HepG2 (cell line): ENCODE measurements around the gene HSPA1A. TPM values are rescaled to one million over a fixed set of nuclear protein-coding genes. Genes with fewer than 3 reads are reported as not detected.

ENCODE experiments used
- ATAC-seq: fragments of 200-7000 bp; cut with Tn5 transposase; 3 replicates; pipeline ENCODE4 v1.9.1; 2020; ENCODE audit warnings: mild to moderate bottlenecking, moderate library complexity
- Bru-seq: library from RNA; stranded (reverse); fragments of 400-500 nt; gene quantifications from one replicate; lab custom pipeline; 2021; lab: Mats Ljungman, UMichigan
- BruChase-seq, 2 experiments: library from RNA; stranded (reverse); fragments of 400-500 nt; gene quantifications; one replicate each; lab custom pipeline; 2021; lab: Mats Ljungman, UMichigan
- BruUV-seq: library from RNA; stranded (reverse); fragments of 400-500 nt; replicated peaks from 2 replicates; lab custom pipeline; 2021; lab: Mats Ljungman, UMichigan
- CTCF ChIA-PET: fragments of 300-600 bp; formaldehyde crosslinking; extraction: SDS; loops from one replicate; lab custom pipeline; 2021; ENCODE audit warnings: low total read pairs, inconsistent platforms, low intra/inter-chr PET ratio; lab: Yijun Ruan, JAX
- POLR2A ChIA-PET: fragments of 350-600 bp; sonication (Branson Sonifier 250); formaldehyde crosslinking; loops from one replicate; lab custom pipeline; 2020; ENCODE audit warnings: antibody characterized with exemption, inconsistent platforms; lab: Yijun Ruan, JAX
- DNase-seq: peaks from one replicate; pipeline ENCODE4 v3.0.0-alpha.2; 2015; ENCODE audit warnings: low spot score
- FAIRE-seq: peaks from 3 replicates; lab custom pipeline; 2011; peaks lifted over from hg19 to GRCh38; lab: Jason Lieb, UNC
- H2AFZ ChIP-seq: one replicate; pipeline ENCODE4 v1.6.1; 2011; ENCODE audit warnings: low read length, inconsistent platforms
- H3K27ac ChIP-seq: fragments of 300-600 bp; 3 replicates; pipeline ENCODE4 v1.8.0; 2011; ENCODE audit warnings: mixed run types, mild to moderate bottlenecking, mixed read lengths, low read length, inconsistent platforms; ENCODE audit not compliant: insufficient read depth; ENCODE audit errors: extremely low read length
- H3K27me3 ChIP-seq, 2 experiments: fragments of 200-600 bp in 1 of 2; 2 replicates in 1 of 2; 3 replicates in 1 of 2; pipeline versions ENCODE4 v1.6.0 to v1.8.0; 2011; ENCODE audit warnings: low read length in 2 of 2, mild to moderate bottlenecking in 2 of 2, moderate library complexity in 2 of 2, inconsistent platforms in 1 of 2; ENCODE audit not compliant: insufficient read depth in 2 of 2, control insufficient read depth in 1 of 2
- H3K36me3 ChIP-seq, 2 experiments: fragments of 200-600 bp in 1 of 2; replicated peaks in 1 of 2; 2 replicates in 1 of 2; 3 replicates in 1 of 2; pipeline versions ENCODE4 v1.5.1 to v1.8.0; 2011; ENCODE audit warnings: low read length in 2 of 2, inconsistent platforms in 1 of 2; ENCODE audit not compliant: insufficient read depth in 2 of 2, control insufficient read depth in 1 of 2
- H3K4me1 ChIP-seq: 2 replicates; pipeline ENCODE4 v1.5.1; 2012; ENCODE audit warnings: low read length, inconsistent platforms; ENCODE audit not compliant: insufficient read depth
- H3K4me2 ChIP-seq: 2 replicates; pipeline ENCODE4 v1.6.0; 2011; ENCODE audit warnings: low read depth, low read length, inconsistent platforms
- H3K4me3 ChIP-seq, 3 experiments: fragments of 200-600 bp in 1 of 3; sonication (generic), shearing (Covaris generic) in 1 of 3; replicated peaks in 1 of 3; 2 replicates each; pipeline ENCODE4 v1.5.1; 2011 to 2016; ENCODE audit warnings: low read length in 3 of 3, inconsistent platforms in 2 of 3, low read depth in 2 of 3, mild to moderate bottlenecking in 2 of 3, control low read depth in 1 of 3, mixed read lengths in 1 of 3; ENCODE audit not compliant: insufficient read depth in 1 of 3
- H3K79me2 ChIP-seq: one replicate; pipeline ENCODE4 v1.6.1; 2011; ENCODE audit warnings: low read length, inconsistent platforms; ENCODE audit not compliant: insufficient read depth
- H3K9ac ChIP-seq: 2 replicates; pipeline ENCODE4 v1.6.0; 2011; ENCODE audit warnings: mild to moderate bottlenecking, low read depth, low read length, inconsistent platforms; ENCODE audit not compliant: insufficient read depth
- H3K9me3 ChIP-seq: 2 replicates; pipeline ENCODE4 v1.5.1; 2012; ENCODE audit warnings: mild to moderate bottlenecking, low read length
- H4K20me1 ChIP-seq: 2 replicates; pipeline ENCODE4 v1.6.0; 2011; ENCODE audit warnings: inconsistent platforms, mild to moderate bottlenecking, low read length, moderate library complexity; ENCODE audit not compliant: insufficient read depth
- HDAC6 ChIP-seq: fragments of 200-600 bp; sonication (generic); IDR thresholded peaks from 2 replicates; pipeline ENCODE4 v1.7.0; 2017; ENCODE audit warnings: mild to moderate bottlenecking, antibody characterized with exemption, low read length, low read depth
- SAP130 ChIP-seq: IDR thresholded peaks from 2 replicates; pipeline ENCODE4 v1.6.1; 2016; ENCODE audit warnings: low read depth
- SMAD3 ChIP-seq: sonication (generic); formaldehyde crosslinking; IDR thresholded peaks from 2 replicates; pipeline ENCODE4 v1.4.0; 2020; ENCODE audit warnings: missing genetic modification reagents
- SOX5 ChIP-seq: IDR thresholded peaks from 2 replicates; pipeline ENCODE4 v1.6.1; 2016; ENCODE audit warnings: borderline replicate concordance
- WIZ ChIP-seq: sonication (generic); formaldehyde crosslinking; IDR thresholded peaks from 2 replicates; pipeline ENCODE4 v1.5.1; 2020; ENCODE audit warnings: mild to moderate bottlenecking, missing genetic modification reagents
- ZFP36L1 ChIP-seq: sonication (generic); formaldehyde crosslinking; IDR thresholded peaks from 2 replicates; pipeline ENCODE4 v1.8.0; 2022; ENCODE audit warnings: mild to moderate bottlenecking, missing genetic modification reagents, moderate library complexity
- ZNF256 ChIP-seq: sonication (generic); formaldehyde crosslinking; conservative IDR thresholded peaks from 2 replicates; pipeline ENCODE4 v1.4.0; 2020; ENCODE audit warnings: missing genetic modification reagents
- ZNF33B ChIP-seq: sonication (generic); formaldehyde crosslinking; IDR thresholded peaks from 2 replicates; pipeline ENCODE4 v1.5.1; 2020; ENCODE audit warnings: mild to moderate bottlenecking, missing genetic modification reagents
- ZNF564 ChIP-seq: sonication (generic); formaldehyde crosslinking; IDR thresholded peaks from 2 replicates; pipeline ENCODE4 v1.8.1; 2023; ENCODE audit warnings: mild to moderate bottlenecking, missing genetic modification reagents
- ZNF567 ChIP-seq: sonication (generic); formaldehyde crosslinking; IDR thresholded peaks from 2 replicates; pipeline ENCODE4 v1.8.1; 2023; ENCODE audit warnings: mild to moderate bottlenecking, missing genetic modification reagents, borderline replicate concordance
- ZSCAN25 ChIP-seq: sonication (generic); formaldehyde crosslinking; IDR thresholded peaks from 2 replicates; pipeline ENCODE4 v1.8.0; 2022; ENCODE audit warnings: mild to moderate bottlenecking, missing genetic modification reagents
- WGBS: methylation state at CpG from one replicate; pipeline ENCODE4 v1.1.6; 2017; ENCODE audit warnings: low lambda C conversion rate; 5-methylcytosine and 5-hydroxymethylcytosine counted together
- in situ Hi-C: cut with HindIII; loops from 2 replicates; pipeline ENCODE4 v1.10.0; 2017; ENCODE audit warnings: low pct_unique_long_range_greater_than_20kb; ENCODE audit not compliant: extremely low pct_ligation_motif_present
- intact Hi-C: fragments of 100-400 bp; cut with micrococcal nuclease; formaldehyde crosslinking; loops from one replicate; pipeline ENCODE4 v1.10.0; 2022; ENCODE audit not compliant: unreplicated experiment
- long read RNA-seq, 2 experiments: library from RNA in 1 of 2; library from polyadenylated mRNA in 1 of 2; stranded (forward) in 1 of 2; unstranded in 1 of 2; transcript quantifications; one replicate each; pipeline ENCODE4 v2.0.0, GENCODE V29; 2019 to 2022
- polyA minus RNA-seq, 3 experiments: library from RNA; depleted of rRNA, polyadenylated mRNA; stranded (reverse); fragments of >200 nt; gene quantifications; 2 replicates each; pipeline ENCODE4 v1.2.3, GENCODE V29; 2011; ENCODE audit warnings: low replicate concordance in 1 of 3
- polyA plus RNA-seq, 8 experiments: library from polyadenylated mRNA; depleted of rRNA in 3 of 8; stranded (reverse) in 7 of 8; unstranded in 1 of 8; fragments of >200 nt; fragmentation: Illumina TruSeq in 4 of 8; extraction: Trizol in 4 of 8; gene quantifications; 2 replicates each; pipeline versions ENCODE4 v1.2.1 to v1.2.3, GENCODE V29; 2011 to 2016; ENCODE audit warnings: low read depth in 4 of 8, missing spikeins in 1 of 8, mixed read lengths in 1 of 8; ENCODE audit not compliant: insufficient read depth in 1 of 8
- total RNA-seq, 5 experiments: library from RNA; depleted of rRNA; stranded (reverse); fragments of >200 nt; fragmentation: Illumina TruSeq; extraction: Trizol; gene quantifications; 2 replicates each; pipeline ENCODE4 v1.2.3, GENCODE V29; 2016; ENCODE audit warnings: low read depth in 1 of 5
- TF ChIP-seq, protein P1 (sequence below): sonication (generic); formaldehyde crosslinking; IDR thresholded peaks from 2 replicates; pipeline ENCODE4 v1.5.0; 2020; ENCODE audit warnings: missing genetic modification reagents
- TF ChIP-seq, protein P2 (sequence below): sonication (generic); formaldehyde crosslinking; IDR thresholded peaks from 2 replicates; pipeline ENCODE4 v1.8.0; 2022; ENCODE audit warnings: mild to moderate bottlenecking, missing genetic modification reagents, moderate library complexity
- TF ChIP-seq, protein P3 (sequence below): sonication (generic); formaldehyde crosslinking; IDR thresholded peaks from 2 replicates; pipeline ENCODE4 v1.5.1; 2020; ENCODE audit warnings: missing genetic modification reagents, mild to moderate bottlenecking, borderline replicate concordance

The HSPA1A gene
- 83.5 and 85.0 TPM in 2 replicates for total RNA-seq (2016; rRNA removed; fragmentation: Illumina TruSeq; extraction: Trizol)
- total RNA-seq (2016; cell fraction: cytosol; rRNA removed; fragmentation: Illumina TruSeq; extraction: Trizol; ENCODE audit: low read depth) = 4.6 and 5.3 TPM in 2 replicates
- 66.4 and 92.2 TPM in 2 replicates for total RNA-seq (2016; cell fraction: insoluble cytoplasmic fraction; rRNA removed; fragmentation: Illumina TruSeq; extraction: Trizol)
- 7.7 and 11.3 TPM in 2 replicates for total RNA-seq (2016; cell fraction: membrane; rRNA removed; fragmentation: Illumina TruSeq; extraction: Trizol)
- total RNA-seq (2016; cell fraction: nucleus; rRNA removed; fragmentation: Illumina TruSeq; extraction: Trizol) = 35.4 and 46.0 TPM in 2 replicates
- 44.5 and 80.9 TPM in 2 replicates for polyA plus RNA-seq (2011; rRNA removed)
- polyA plus RNA-seq (2011; cell fraction: cytosol; rRNA removed) = 35.0 and 45.6 TPM in 2 replicates
- 53.4 and 85.2 TPM in 2 replicates for polyA plus RNA-seq (2011; cell fraction: nucleus; rRNA removed)
- polyA plus RNA-seq (2012) = 38.1 and 121 TPM in 2 replicates
- polyA plus RNA-seq (2016; cell fraction: cytosol; fragmentation: Illumina TruSeq; extraction: Trizol; ENCODE audit: low read depth) = 3.7 and 5.6 TPM in 2 replicates
- polyA plus RNA-seq (2016; cell fraction: insoluble cytoplasmic fraction; fragmentation: Illumina TruSeq; extraction: Trizol; ENCODE audit: low read depth) = 80.2 and 101 TPM in 2 replicates
- 5.1 and 7.0 TPM in 2 replicates for polyA plus RNA-seq (2016; cell fraction: membrane; fragmentation: Illumina TruSeq; extraction: Trizol; ENCODE audit: low read depth)
- polyA plus RNA-seq (2016; cell fraction: nucleus; fragmentation: Illumina TruSeq; extraction: Trizol; ENCODE audit: insufficient read depth, low read depth) = 67.0 and 75.7 TPM in 2 replicates
- 44.1 and 271 TPM in 2 replicates for polyA minus RNA-seq (2011; rRNA and poly(A)+ RNA removed; ENCODE audit: low replicate concordance)
- 27.3 and 48.7 TPM in 2 replicates for polyA minus RNA-seq (2011; cell fraction: cytosol; rRNA and poly(A)+ RNA removed)
- polyA minus RNA-seq (2011; cell fraction: nucleus; rRNA and poly(A)+ RNA removed) = 14.2 and 25.9 TPM in 2 replicates
- Bru-seq, nascent RNA = percentile 68 among the genes with signal in this experiment
- BruChase-seq, experiment 1, labeled RNA remaining after a 6-hour chase = percentile 87 among the genes with signal in this experiment
- percentile 85 among the genes with signal in this experiment for BruChase-seq, experiment 2, labeled RNA remaining after a 2-hour chase
- long read RNA-seq, experiment 1, transcript HSPA1A-201 (1 exons, 2,483 nt) = major isoform, 19 of 19 reads
- long read RNA-seq, experiment 1, partial matches to known transcripts = 0 of 19 reads
- long read RNA-seq, experiment 1, other reads (novel, unspliced or antisense) = 0 of 19 reads
- long read RNA-seq, experiment 2, transcript HSPA1A-201 (1 exons, 2,483 nt) = major isoform, 118 of 118 reads
- long read RNA-seq, experiment 2, partial matches to known transcripts = 0 of 118 reads
- long read RNA-seq, experiment 2, other reads (novel, unspliced or antisense) = 0 of 118 reads

DNA sequence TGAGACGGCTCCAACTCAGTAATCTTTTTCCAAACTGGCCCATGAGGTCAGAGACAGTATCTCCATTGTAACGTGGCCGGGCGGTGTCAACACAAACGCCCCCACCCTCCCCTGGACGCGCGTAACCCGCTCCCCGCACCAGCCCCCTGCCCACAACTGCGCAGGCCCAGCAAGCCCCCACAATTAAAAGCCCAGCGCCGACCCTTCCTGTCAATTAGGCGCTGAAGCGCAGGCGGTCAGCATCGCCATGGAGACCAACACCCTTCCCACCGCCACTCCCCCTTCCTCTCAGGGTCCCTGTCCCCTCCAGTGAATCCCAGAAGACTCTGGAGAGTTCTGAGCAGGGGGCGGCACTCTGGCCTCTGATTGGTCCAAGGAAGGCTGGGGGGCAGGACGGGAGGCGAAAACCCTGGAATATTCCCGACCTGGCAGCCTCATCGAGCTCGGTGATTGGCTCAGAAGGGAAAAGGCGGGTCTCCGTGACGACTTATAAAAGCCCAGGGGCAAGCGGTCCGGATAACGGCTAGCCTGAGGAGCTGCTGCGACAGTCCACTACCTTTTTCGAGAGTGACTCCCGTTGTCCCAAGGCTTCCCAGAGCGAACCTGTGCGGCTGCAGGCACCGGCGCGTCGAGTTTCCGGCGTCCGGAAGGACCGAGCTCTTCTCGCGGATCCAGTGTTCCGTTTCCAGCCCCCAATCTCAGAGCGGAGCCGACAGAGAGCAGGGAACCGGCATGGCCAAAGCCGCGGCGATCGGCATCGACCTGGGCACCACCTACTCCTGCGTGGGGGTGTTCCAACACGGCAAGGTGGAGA is at the start of gene HSPA1A, which contains the start of gene HSPA1L:
TSS of gene HSPA1A (plus strand) at position 519 of the 814 bp plus-strand sequence. CDS start at position 733, 214 bp downstream.
TSS of gene HSPA1L (minus strand) at position 259 of the 814 bp plus-strand sequence. CDS start 3,311 bp downstream, outside the sequence.
- POLR2A ChIA-PET = interaction anchor here (0.8 to 3.6 kb wide), 33 partner anchors 9 to 274 kb away, joined by 3 to 102 read pairs (median 6); partner anchors contain the start of genes ABHD16A, APOM, BAG6 and C2
- DNase-seq = peak; percentile 95
- 39% methylated on average over 39 of the region's 56 CpGs for WGBS
- H3K9ac ChIP-seq = peak within 1 kb of the TSS; percentile 78
- no peaks in the 10 kb centered on the region for H3K36me3 ChIP-seq
- peak; percentile 64 for ATAC-seq
- peaks cover 19% of the 10 kb centered on the region for H3K79me2 ChIP-seq
- H3K4me3 ChIP-seq = peak within 1 kb of the TSS; percentile 54 to 71 (median 55)
- peak within 1 kb of the TSS; percentile 87 for H3K4me2 ChIP-seq
- H3K27me3 ChIP-seq = no peaks in the 10 kb centered on the region
- intact Hi-C loops = loop anchor here (2.0 kb wide), 1 partner anchor 20 kb away; the partner anchor contains the start of gene VARS1
- no TSS peak for BruUV-seq
- H3K4me1 ChIP-seq = peaks cover 35% of the 10 kb centered on the region
- H3K9me3 ChIP-seq = no peaks in the 10 kb centered on the region
- H3K27ac ChIP-seq = peak within 1 kb of the TSS; percentile 95
- H2AFZ ChIP-seq = no peak within 1 kb of the TSS
- CTCF ChIA-PET = no interaction called here
- FAIRE-seq = peak; percentile 77
- in situ Hi-C loops = no loop called here
- H4K20me1 ChIP-seq = no peaks in the 10 kb centered on the region
- 0 out of 2 replicates have a peak, but pooled peaks have one; percentile 77 for TF ChIP-seq ZNF33B (CRISPR knock-in tag)
- TF ChIP-seq ZSCAN25 (CRISPR knock-in tag) = peak; percentile 56; the same call in 1 of the 2 replicates
- TF ChIP-seq, protein P1, sequence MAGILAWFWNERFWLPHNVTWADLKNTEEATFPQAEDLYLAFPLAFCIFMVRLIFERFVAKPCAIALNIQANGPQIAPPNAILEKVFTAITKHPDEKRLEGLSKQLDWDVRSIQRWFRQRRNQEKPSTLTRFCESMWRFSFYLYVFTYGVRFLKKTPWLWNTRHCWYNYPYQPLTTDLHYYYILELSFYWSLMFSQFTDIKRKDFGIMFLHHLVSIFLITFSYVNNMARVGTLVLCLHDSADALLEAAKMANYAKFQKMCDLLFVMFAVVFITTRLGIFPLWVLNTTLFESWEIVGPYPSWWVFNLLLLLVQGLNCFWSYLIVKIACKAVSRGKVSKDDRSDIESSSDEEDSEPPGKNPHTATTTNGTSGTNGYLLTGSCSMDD (CRISPR knock-in tag) = no peak
- peak; percentile 68 for TF ChIP-seq SAP130 (CRISPR knock-in tag)
- no peak for TF ChIP-seq ZNF564 (CRISPR knock-in tag)
- TF ChIP-seq, protein P2, sequence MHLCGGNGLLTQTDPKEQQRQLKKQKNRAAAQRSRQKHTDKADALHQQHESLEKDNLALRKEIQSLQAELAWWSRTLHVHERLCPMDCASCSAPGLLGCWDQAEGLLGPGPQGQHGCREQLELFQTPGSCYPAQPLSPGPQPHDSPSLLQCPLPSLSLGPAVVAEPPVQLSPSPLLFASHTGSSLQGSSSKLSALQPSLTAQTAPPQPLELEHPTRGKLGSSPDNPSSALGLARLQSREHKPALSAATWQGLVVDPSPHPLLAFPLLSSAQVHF (CRISPR knock-in tag) = 0 out of 2 replicates have a peak, but pooled peaks have one; percentile 64
- TF ChIP-seq, protein P3, sequence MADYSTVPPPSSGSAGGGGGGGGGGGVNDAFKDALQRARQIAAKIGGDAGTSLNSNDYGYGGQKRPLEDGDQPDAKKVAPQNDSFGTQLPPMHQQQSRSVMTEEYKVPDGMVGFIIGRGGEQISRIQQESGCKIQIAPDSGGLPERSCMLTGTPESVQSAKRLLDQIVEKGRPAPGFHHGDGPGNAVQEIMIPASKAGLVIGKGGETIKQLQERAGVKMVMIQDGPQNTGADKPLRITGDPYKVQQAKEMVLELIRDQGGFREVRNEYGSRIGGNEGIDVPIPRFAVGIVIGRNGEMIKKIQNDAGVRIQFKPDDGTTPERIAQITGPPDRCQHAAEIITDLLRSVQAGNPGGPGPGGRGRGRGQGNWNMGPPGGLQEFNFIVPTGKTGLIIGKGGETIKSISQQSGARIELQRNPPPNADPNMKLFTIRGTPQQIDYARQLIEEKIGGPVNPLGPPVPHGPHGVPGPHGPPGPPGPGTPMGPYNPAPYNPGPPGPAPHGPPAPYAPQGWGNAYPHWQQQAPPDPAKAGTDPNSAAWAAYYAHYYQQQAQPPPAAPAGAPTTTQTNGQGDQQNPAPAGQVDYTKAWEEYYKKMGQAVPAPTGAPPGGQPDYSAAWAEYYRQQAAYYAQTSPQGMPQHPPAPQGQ (CRISPR knock-in tag) = no peak
- TF ChIP-seq WIZ (CRISPR knock-in tag) = no peak
- TF ChIP-seq ZNF567 = no peak
- TF ChIP-seq ZFP36L1 (CRISPR knock-in tag) = 0 out of 2 replicates have a peak, but pooled peaks have one; percentile 63
- TF ChIP-seq SMAD3 = peak; percentile 67; the same call in 1 of the 2 replicates
- peak; percentile 17; the same call in 1 of the 2 replicates for TF ChIP-seq SOX5 (CRISPR knock-in tag)
- TF ChIP-seq HDAC6 = no peak
- no peak for TF ChIP-seq ZNF256 (CRISPR knock-in tag)
